ENCODE measurements around the gene ENPP3.

The ENPP3 gene

DNA sequence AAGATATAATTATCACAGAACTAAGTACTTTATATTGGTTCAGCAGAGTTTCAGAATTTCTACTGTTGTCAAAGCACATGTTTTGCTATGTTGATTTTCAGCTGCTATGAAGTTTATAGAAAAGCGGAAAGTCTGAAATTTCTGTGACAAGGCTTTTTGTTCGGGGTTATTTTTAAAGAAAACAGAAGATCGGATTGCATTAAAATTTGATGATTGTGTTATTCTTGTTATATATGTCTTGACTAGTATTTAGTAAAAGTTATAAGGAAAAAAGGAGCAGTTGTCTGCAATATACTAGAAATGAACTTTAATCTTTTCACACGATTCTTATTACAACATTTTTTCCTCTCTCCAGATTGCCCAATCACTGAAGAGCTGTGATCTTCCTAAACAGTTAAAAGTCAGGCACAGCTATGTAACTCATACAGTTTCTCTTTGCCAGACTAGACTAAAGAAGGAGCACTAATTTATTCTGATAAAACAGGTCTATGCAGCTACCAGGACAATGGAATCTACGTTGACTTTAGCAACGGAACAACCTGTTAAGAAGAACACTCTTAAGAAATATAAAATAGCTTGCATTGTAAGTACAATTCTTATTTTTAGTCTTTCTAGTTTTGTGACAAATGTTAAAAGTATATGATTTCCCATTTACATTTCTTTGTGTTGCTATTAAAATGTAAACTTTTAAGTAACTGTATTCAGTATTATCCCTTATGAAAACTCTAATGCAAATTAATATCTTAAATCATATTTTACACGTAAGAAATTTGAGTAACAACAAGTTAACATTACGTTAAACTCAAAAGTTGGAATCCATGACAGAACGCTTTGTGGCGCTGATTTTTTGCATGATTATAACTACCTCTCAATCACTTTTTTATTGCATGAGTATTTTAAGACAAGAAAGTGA, at the start of gene ENPP3:
Gene ENPP3, plus strand, starts transcription at position 423 of the 913 bp plus-strand sequence. Its CDS starts 83 bp downstream, at position 506.
- DNase-seq (ENCODE audit: low read depth): no peak

DNA sequence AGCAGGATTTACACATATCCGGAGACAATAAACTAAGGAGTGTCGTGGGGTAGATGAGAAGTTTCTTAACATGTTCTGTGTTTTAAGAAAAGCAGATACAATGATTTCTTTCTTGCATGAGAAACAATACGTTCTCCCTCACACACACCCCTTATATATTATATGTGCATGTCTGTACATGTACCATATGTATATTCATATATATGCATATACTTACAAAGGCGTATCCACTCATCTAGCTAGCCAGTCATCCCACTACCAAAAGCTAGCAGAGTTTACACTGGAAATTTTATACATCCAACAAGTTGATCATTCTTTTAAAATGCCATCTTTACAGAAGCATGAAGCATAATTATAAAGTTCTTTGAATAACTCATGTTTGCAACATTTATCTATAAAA, 49.2 kb upstream of the ENPP3 start:
- no peak for DNase-seq (ENCODE audit: low read depth)

DNA sequence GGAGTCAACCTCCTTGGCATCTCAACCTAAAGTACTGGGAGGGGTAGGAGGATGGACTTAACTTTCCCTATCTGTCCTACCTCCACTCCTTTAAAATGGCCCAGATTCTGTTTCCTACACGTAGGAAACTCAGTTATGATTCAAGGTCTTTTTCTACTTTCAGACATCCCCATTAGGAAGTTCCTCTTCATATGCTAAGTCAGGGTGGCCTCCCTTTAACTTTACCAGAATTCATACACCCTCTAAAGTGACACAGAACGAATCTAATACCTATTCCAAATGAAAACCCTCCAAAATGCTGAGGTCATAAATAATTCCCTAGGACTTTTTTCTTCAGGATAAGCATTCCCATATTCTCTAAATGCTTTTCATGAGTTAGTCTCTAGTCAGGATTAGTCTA, 48.5 kb upstream of the ENPP3 start:
- DNase-seq (ENCODE audit: low read depth): no peak

- no peak for DNase-seq (ENCODE audit: low read depth)
These were observed 44.2 kb upstream of the ENPP3 start for GRCh38 chr6:131592935-131593334.

DNA sequence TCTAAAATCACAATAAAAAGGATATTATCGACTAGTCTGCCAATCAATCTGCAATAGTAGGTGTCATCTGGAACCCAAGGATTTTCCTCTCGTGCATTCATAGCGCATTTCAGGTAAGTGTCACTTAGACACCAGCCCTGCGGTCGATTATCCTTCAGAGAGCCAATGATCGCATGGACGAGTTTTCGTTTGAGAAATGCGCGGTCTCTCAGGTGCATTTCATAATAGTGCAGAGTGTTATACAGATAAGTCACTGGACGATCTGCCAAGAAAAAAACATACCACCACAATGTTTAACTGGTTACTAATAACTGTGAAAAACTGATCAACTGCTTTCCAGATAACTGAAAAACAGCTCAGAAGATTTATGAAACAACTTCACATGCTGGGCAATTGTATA, 43.0 kb upstream of the ENPP3 start:
- no peak for DNase-seq (ENCODE audit: low read depth)

GRCh38 chr6:131597446-131597845, 39.7 kb upstream of the ENPP3 start:
- DNase-seq (ENCODE audit: low read depth): no peak

DNA sequence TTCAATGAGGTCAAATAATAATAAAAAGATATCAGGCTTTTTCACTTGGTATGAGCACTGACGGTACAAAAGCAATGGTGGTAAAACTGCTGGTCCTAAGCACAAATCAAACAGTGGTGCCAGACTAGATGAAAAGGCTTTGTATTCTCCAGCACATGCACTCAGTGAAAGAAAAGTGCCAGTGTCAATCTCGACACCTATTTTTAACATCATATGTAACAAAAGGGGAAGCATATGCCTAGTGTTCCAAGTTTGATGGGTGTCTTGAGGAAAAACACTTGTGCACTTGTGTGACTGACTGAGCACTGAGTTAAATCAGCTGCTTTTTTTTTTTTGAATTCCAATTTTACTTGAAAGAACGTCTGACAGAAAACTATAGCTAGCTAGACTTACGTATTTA, 36.4 kb upstream of the ENPP3 start:
- no peak for DNase-seq (ENCODE audit: low read depth)

DNA sequence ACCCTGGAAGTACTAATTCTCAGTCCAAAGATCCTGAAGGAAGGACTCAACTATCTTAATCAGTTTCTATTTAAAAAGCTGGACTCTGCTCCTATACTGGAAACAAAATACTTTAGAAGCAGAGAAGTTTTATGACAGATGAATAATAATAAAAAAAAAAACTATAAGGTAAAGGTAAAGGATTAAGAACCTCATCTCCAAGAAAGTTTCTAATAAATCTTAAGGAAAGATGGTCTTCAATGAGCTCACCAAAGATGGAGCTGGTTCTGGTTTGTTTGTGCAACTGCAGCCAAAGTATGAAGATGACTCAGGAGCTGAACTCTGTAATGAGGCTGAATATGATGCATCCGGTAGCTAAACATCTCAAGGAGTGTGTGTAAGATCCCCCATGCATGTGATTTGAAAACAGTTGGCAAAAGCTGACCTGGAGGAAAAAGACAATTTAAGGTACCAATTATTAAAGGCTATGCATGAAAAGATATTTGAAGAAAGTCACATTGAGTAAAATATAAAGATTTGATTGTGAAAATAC, 34.3 kb upstream of the ENPP3 start:
- DNase-seq (ENCODE audit: low read depth): no peak

- no peak for DNase-seq (ENCODE audit: low read depth)
These were observed 23.7 kb upstream of the ENPP3 start for GRCh38 chr6:131613296-131613925.

DNA sequence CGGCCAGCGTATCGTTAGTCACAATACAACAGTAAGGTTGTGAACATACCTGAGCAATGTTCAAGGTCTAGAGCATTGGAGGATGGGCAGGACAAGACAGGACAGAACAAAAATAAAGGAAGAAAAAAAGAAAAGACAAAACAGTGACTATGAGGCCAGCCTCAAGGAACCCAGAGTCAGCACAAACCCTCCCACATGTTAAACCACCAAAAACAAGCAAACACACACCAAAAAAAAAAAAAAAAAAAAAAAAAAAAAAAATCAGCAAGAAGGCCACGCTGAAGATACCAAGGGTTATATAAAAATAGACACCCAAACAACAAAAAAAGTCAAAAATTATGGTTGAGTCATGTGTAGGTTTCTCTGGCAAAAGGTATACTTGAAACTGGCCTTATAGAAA, 21.8 kb upstream of the ENPP3 start:
- DNase-seq (ENCODE audit: low read depth): no peak

- DNase-seq (ENCODE audit: low read depth): peak; percentile 91
These were observed 9.1 kb upstream of the ENPP3 start, which contains the start of gene MED23 for GRCh38 chr6:131627724-131628682. TSS of gene MED23 (minus strand) at chr6:131628242. CDS start at chr6:131628049, 193 bp downstream.

- no peak for DNase-seq (ENCODE audit: low read depth)
These were observed 8.4 kb upstream of the ENPP3 start for GRCh38 chr6:131628726-131629125.

DNA sequence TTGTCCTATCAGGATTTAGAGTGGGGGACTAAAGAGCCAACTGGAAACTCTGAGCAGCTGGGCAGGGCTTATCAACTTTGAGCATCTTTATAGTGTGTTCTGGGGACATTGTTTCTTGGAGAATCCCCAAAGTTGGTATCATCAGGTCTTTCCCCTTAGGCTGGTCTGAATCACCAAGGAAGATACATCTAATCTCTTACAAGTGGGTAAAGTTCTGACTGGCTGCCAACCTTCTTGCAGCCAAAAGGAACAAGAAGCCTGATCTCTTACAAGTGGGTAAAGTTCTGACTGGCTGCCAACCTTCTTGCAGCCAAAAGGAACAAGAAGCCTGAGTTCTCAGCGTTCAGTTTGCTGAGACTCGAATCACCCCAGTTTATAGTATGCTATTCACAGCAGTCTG, 7.5 kb upstream of the ENPP3 start:
- DNase-seq (ENCODE audit: low read depth): no peak

DNA sequence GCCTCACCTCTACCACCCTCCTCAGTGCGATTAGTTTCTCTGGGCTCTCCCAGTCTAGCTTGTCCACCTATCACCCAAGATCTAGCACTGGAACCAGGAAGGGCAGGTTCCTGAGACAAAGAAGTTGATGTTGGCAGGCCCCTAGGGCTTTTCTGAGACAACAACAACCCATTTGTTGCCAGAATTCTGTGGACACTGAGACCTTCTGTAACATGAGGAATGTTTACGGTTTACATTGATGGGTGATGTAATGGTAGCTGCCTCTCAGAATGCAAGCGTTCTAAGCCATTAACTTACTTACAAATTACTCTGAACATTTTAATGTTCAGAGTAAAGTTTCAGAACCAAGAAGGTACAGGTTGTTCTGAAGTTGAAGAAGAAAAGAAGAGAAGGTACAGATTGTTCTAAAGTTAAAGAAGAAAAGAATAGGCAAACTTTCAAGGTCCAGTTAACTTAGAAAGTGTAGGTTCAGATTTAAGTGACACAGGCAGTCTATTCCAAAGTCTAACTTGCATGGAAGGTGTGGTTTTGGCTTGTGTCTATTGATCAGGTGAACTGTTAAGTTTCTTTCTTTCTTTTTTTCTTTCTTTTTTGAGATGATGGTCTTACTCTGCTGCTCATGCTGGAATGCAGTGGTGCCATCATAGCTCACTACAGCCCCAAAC, 5.3 kb upstream of the ENPP3 start:
- no peak for DNase-seq (ENCODE audit: low read depth)

- no peak for DNase-seq (ENCODE audit: low read depth)
These were observed 1.4 kb upstream of the ENPP3 start for GRCh38 chr6:131635384-131636340.

GRCh38 chr6:131638013-131638412, 911 bp downstream of the ENPP3 start:
- no peak for DNase-seq (ENCODE audit: low read depth)

- no peak for DNase-seq (ENCODE audit: low read depth)
These were observed 3.0 kb downstream of the ENPP3 start for GRCh38 chr6:131640100-131640499.

DNA sequence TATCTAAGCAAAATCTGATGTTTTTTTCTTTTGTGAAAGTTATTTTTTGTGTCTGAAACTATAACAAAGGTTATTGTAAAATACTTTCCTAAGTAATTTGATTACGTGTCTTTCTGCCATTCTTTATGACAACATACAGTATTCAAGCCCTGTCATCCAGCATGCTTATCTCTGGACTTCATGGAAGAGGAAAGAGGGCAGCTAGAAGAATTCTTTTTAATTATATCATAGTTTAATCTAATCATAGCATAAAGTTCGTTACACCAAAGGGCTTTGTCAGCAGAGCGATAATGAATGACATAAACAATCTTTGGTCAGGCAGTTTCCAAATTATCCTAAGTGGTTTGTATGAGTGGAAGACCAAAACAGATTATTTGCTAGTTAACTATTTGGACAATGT, 3.5 kb downstream of the ENPP3 start:
- DNase-seq (ENCODE audit: low read depth): no peak

DNA sequence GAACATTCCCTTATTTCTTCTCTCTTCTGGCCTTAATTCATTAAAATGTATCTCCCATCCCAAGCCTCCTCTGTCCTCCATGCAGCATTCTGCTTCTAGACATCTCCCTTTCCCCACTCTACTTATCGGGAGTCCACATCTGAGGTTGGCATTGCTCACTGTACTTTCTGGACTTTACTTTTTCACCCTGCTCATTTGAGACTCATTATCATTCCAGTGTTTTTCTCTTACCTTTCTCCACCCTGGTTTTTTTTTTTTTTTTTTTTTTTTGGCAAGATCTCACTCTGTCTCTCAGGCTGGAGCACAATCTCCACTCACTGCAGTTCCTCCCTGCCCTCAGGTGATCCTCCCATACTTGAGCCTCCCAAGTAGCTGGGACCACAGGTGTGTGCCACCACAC, 4.5 kb downstream of the ENPP3 start:
- DNase-seq (ENCODE audit: low read depth): no peak

- DNase-seq (ENCODE audit: low read depth): no peak
These were observed 5.5 kb downstream of the ENPP3 start for GRCh38 chr6:131642565-131642964.
